ENCODE results near the gene FAM43A.

Gene FAM43A

GRCh38 chr3:194680888-194681615 is 4.6 kb upstream of the FAM43A start:
- DNase-seq, result no peak

GRCh38 chr3:194682189-194682693 is 3.4 kb upstream of the FAM43A start:
- no peak for DNase-seq

- DNase-seq, result peak; percentile 85 to 87
These were observed 2.9 kb upstream of the FAM43A start for GRCh38 chr3:194682694-194683310.

- no peak for DNase-seq
These were observed 2.3 kb upstream of the FAM43A start for GRCh38 chr3:194683380-194683779.

GRCh38 chr3:194685065-194685717 is 492 bp upstream of the FAM43A start:
- no peak for DNase-seq

GRCh38 chr3:194686414-194686815 is 732 bp downstream of the FAM43A start:
- no peak for DNase-seq

GRCh38 chr3:194686816-194687637 is 1.3 kb downstream of the FAM43A start:
- peak; percentile 26 to 44 for DNase-seq

- DNase-seq, result no peak
These were observed 2.0 kb downstream of the FAM43A start for GRCh38 chr3:194687638-194688199.

GRCh38 chr3:194688200-194688740 is 2.6 kb downstream of the FAM43A start:
- no peak for DNase-seq

GRCh38 chr3:194688946-194689345 is 3.3 kb downstream of the FAM43A start:
- no peak for DNase-seq

- no peak for DNase-seq
These were observed 3.8 kb downstream of the FAM43A start for GRCh38 chr3:194689493-194689944.

- no peak for DNase-seq
These were observed 5.1 kb downstream of the FAM43A start for GRCh38 chr3:194690501-194691372.

- no peak for DNase-seq
These were observed 6.0 kb downstream of the FAM43A start for GRCh38 chr3:194691481-194692283.

- DNase-seq, result no peak
These were observed 11.0 kb downstream of the FAM43A start for GRCh38 chr3:194696702-194697101.

- DNase-seq, result no peak
These were observed 16.9 kb downstream of the FAM43A start for GRCh38 chr3:194702545-194702944.

GRCh38 chr3:194705227-194705626 is 19.5 kb downstream of the FAM43A start:
- DNase-seq, result no peak

GRCh38 chr3:194705761-194706160 is 20.1 kb downstream of the FAM43A start:
- no peak for DNase-seq

GRCh38 chr3:194707147-194707540 is 21.5 kb downstream of the FAM43A start:
- DNase-seq, result no peak

- no peak for DNase-seq
These were observed 25.6 kb downstream of the FAM43A start for GRCh38 chr3:194711286-194711685.

- no peak for DNase-seq
These were observed 26.2 kb downstream of the FAM43A start for GRCh38 chr3:194711913-194712312.
